ENCODE measurements around the gene PI4KB.

- TF ChIP-seq, protein P1, sequence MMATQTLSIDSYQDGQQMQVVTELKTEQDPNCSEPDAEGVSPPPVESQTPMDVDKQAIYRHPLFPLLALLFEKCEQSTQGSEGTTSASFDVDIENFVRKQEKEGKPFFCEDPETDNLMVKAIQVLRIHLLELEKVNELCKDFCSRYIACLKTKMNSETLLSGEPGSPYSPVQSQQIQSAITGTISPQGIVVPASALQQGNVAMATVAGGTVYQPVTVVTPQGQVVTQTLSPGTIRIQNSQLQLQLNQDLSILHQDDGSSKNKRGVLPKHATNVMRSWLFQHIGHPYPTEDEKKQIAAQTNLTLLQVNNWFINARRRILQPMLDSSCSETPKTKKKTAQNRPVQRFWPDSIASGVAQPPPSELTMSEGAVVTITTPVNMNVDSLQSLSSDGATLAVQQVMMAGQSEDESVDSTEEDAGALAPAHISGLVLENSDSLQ (IDR thresholded peaks at IDR 0.05) = no peak
- TF ChIP-seq ZNF384 (IDR thresholded peaks at IDR 0.05) = no peak
- no peak for TF ChIP-seq BHLHE40 (IDR thresholded peaks at IDR 0.05; ENCODE audit: borderline replicate concordance)
- no peak for TF ChIP-seq ELF4 (IDR thresholded peaks at IDR 0.05)
- no peak for TF ChIP-seq SP1 (IDR thresholded peaks at IDR 0.05)
- TF ChIP-seq FOXA1 (IDR thresholded peaks at IDR 0.05) = no peak
- no peak for TF ChIP-seq FOXM1 (IDR thresholded peaks at IDR 0.05; ENCODE audit: borderline replicate concordance)
- TF ChIP-seq ARNT (IDR thresholded peaks at IDR 0.05) = no peak
- TF ChIP-seq FOXK2 (IDR thresholded peaks at IDR 0.05) = no peak
Observed at GRCh38 chr1:151289080-151289935, 37.9 kb downstream of the PI4KB start.
